ENCODE measurements around the gene TMEM33. TPM values are rescaled to one million over a fixed set of nuclear protein-coding genes. Genes with fewer than 3 reads are reported as not detected.

Gene TMEM33
- total RNA-seq = 43.8 and 46.7 TPM in 2 replicates

GRCh38 chr4:41934901-41935651 lies at the start of gene TMEM33:
TSS of gene TMEM33 (plus strand) at chr4:41935429. CDS start at chr4:41935485, 56 bp downstream.

GRCh38 chr4:41981456-41981855 lies 46.2 kb downstream of the TMEM33 start, which contains the start of gene DCAF4L1:
TSS of gene DCAF4L1 (plus strand) at chr4:41981756. CDS start at chr4:41981793, 37 bp downstream.

DNA sequence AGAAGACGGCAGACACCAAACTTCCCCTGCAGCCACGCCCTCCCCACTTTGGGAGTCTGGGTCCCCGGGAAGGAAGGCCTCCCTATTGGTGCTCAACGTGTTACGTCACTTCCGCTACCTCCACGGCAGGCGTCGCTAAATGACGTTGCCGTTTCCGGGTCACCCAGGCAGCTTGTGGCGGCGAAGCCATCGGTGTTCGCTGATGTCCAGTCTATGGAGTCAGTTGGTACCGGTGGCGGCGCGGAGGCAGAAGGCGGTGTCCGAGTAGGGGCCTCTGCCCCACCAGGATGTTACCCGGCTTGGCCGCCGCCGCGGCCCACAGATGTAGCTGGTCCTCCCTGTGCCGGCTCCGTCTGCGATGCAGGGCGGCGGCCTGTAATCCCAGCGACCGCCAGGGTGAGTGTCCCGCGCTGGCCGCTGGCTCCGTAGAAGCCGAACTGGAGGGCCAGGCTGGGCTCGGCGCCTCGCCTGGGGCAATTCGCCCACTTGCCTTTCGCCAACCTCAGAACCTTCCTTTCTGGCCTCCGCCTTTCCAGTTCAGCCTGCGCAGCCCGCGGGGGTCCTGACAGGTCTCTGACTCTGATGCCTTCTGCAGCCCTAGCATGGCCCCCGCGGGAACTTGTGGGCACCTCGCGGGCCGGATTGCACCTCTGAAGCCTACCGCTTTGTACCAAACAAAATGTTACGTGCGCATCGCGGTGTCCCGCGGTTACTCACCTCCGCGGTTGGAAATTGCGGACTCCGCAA lies 55.3 kb downstream of the TMEM33 start, which contains the start of gene SLC30A9:
SLC30A9 (plus strand) TSS at position 166 of the 747 bp plus-strand sequence; CDS start at position 288, 122 bp downstream.

Small RNA genes lying within 50 kb of the gene (small RNA-seq; reads per million reads assigned to genes)
- not detected for gene AC108210.2

Other genes starting within 250 kb of the TMEM33 start
- not detected in 2 replicates for gene PHOX2B, start 186.7 kb upstream of the TMEM33 start, total RNA-seq
- gene DCAF4L1, start 46.3 kb downstream of the TMEM33 start, total RNA-seq = 0.16 TPM in 1 of 2 replicates, not detected in the other
- gene SLC30A9, start 55.1 kb downstream of the TMEM33 start, total RNA-seq = 53.7 and 56.8 TPM in 2 replicates
- gene BEND4, start 217.2 kb downstream of the TMEM33 start, total RNA-seq = not detected in 2 replicates